Effector memory CD4-positive, alpha-beta T cell (primary cell): ENCODE measurements around the gene LDB1.

Source experiments
- DNase-seq, 3 donors: peaks; one replicate each; pipeline ENCODE4 v3.0.0-alpha.2; 2020
- H3K27ac ChIP-seq: 2 replicates; pipeline ENCODE4 v1.7.0; 2013; ENCODE audit warnings: mild to moderate bottlenecking, low read length, moderate library complexity; ENCODE audit not compliant: insufficient read depth, poor library complexity, severe bottlenecking
- H3K27me3 ChIP-seq: replicated peaks from 2 replicates; pipeline ENCODE4 v1.7.0; 2013; ENCODE audit warnings: mild to moderate bottlenecking, low read length; ENCODE audit not compliant: insufficient read depth, control insufficient read depth, poor library complexity, severe bottlenecking
- H3K36me3 ChIP-seq: 2 replicates; pipeline ENCODE4 v1.7.0; 2013; ENCODE audit warnings: mild to moderate bottlenecking, low read length, moderate library complexity; ENCODE audit not compliant: control insufficient read depth, insufficient read depth
- H3K4me1 ChIP-seq: 2 replicates; pipeline ENCODE4 v1.7.0; 2013; ENCODE audit warnings: low read length, mild to moderate bottlenecking; ENCODE audit not compliant: control insufficient read depth, insufficient read depth, poor library complexity, severe bottlenecking
- H3K4me3 ChIP-seq: 2 replicates; pipeline ENCODE4 v1.7.0; 2013; ENCODE audit warnings: low read length, low read depth, mild to moderate bottlenecking; ENCODE audit not compliant: insufficient read depth, poor library complexity, severe bottlenecking
- H3K9me3 ChIP-seq: 2 replicates; pipeline ENCODE4 v1.7.0; 2013; ENCODE audit warnings: mild to moderate bottlenecking, low read length, moderate library complexity; ENCODE audit not compliant: control insufficient read depth
- total RNA-seq, 3 donors: gene quantifications; one replicate each; lab custom pipeline; 2026; lab: John Stamatoyannopoulos, UW

LDB1 gene, protein sequence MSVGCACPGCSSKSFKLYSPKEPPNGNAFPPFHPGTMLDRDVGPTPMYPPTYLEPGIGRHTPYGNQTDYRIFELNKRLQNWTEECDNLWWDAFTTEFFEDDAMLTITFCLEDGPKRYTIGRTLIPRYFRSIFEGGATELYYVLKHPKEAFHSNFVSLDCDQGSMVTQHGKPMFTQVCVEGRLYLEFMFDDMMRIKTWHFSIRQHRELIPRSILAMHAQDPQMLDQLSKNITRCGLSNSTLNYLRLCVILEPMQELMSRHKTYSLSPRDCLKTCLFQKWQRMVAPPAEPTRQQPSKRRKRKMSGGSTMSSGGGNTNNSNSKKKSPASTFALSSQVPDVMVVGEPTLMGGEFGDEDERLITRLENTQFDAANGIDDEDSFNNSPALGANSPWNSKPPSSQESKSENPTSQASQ
- 164 to 198 (median 174) reads per million in 3 donors for total RNA-seq

DNA sequence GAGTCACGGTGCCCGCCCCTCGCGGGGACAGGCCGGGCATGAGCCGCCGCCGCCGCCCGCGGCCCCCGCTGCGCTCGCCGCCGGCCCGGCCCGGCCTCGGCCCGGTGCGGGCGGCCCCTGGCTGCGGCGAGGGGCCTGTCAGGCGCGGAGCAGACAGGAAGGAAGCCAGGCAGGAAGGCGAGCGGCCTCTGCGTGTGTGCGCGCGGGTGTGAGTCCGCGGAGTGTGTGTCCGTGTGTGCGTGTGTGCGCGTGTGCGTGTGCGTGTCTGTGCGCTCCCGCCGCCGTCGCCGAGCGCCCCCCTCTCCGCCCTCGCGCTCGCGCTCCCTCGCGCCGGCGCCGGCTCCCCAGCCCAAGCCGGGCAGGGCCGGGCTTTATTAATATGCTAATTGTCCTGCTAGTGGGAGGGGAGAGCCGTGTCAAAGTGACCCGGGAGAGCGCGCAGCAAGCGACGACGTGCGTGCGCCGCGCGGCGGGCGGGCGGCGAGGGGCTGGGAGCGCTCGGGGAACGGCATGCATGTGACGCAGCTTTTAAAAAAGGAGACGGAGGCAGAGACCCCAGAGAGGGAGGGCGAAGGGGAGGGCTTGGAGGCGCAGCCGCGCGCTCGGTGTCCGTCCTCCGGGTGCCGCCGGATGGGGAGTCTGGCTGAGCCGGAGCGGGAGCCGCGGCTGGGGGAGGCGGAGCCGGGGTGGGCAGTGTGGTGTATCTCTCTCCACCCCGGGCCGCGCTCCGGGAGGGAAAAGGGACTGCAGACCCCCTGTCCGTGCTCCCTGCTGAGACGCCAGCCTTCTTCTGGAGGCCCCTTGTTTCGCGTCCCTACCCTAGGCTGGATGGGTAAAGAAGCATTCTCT is at the start of gene LDB1:
LDB1 (minus strand) TSS at position 227 of the 849 bp plus-strand sequence. CDS start 258 bp downstream, outside the sequence.
- Histone ChIP-seq H3K4me3 (peak within 1 kb of the TSS; percentile 88), H3K27me3 (no peaks in the 10 kb centered on the region), H3K4me1 (peaks cover 43% of the 10 kb centered on the region), H3K36me3 (no peaks in the 10 kb centered on the region), H3K27ac (peak within 1 kb of the TSS; percentile 95), H3K9me3 (no peaks in the 10 kb centered on the region)
- peak; percentile 56 to 63 (median 59) for DNase-seq

DNA sequence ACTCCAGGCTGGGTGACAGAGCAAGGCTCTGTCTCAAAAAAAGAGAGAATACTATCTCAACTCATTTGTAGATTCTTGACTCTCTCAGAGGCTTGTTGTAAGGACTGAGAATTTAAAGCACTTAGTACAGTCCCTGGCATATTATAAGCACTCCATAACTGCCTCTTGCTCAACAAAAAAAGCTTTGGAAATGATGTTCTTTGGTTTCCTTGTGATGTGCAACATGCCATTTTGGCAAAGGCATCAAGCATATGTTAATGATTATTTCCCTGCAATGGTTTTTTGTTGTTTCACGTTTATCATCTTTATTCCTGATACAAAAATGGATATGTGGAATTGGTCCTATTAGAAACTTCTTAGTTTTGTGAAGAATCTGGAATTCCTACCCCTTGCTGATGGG is 47.7 kb upstream of the LDB1 start:
- Histone ChIP-seq H3K27me3 (no peaks in the 10 kb centered on the region), H3K4me3 (no peak overlapping the region), H3K36me3 (peaks cover 10% of the 10 kb centered on the region), H3K9me3 (no peaks in the 10 kb centered on the region), H3K27ac (no peak overlapping the region), H3K4me1 (no peaks in the 10 kb centered on the region)
- no peak for DNase-seq

DNA sequence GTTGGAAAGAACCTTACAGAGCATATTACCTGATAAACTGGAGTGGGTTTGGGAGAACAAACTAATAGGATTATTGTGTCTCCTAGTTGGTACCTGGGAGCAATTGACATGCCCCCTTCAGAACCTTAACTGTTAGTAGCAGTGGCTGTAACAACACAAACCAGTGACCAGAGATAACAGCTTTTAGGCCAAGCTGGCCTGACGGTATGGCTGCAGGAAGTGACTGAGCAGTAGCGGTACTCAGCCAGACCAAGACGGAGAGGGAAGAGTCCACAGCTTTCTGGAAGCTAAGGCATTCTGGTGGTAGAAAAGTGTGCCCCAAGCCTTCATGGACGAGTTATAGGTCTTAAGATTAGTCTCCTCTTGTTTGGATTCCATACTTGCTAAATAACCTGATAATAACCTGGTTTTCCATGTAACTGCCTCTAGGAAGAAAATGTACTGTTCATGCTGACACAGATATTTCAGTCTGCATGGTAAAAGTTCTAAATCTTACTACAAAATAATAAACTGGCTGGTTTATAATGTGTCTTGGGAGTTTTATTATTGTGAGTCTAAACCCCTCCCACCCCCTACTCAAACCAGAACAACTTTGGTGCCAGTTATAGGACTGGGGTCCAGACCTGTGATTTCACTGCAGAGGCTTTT is 43.3 kb upstream of the LDB1 start:
- Histone ChIP-seq H3K27ac (no peak overlapping the region), H3K9me3 (no peaks in the 10 kb centered on the region), H3K4me1 (no peaks in the 10 kb centered on the region), H3K36me3 (peaks cover 54% of the 10 kb centered on the region), H3K27me3 (no peaks in the 10 kb centered on the region), H3K4me3 (no peak overlapping the region)
- no peak for DNase-seq

DNA sequence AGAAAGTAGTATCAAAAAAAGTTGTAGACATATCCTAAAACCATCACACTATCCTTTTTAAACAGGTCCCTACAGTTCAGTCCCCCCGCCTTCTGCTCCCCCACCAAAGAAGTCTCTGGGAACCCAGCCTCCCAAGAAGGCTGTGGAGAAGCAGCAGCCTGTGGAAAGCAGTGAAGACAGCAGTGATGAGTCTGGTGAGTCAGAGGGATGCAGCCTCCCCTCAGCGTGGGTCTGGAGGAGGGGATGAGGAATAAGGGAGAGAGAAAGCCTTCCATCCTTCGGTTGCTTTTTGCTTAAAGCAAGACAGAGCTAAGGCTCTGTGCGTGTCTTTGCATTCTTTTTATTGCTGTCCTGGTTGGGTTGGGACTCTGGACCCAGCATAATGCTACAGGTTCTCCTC is 39.7 kb upstream of the LDB1 start:
- H3K4me3 ChIP-seq: no peak overlapping the region
- no peak for DNase-seq

DNA sequence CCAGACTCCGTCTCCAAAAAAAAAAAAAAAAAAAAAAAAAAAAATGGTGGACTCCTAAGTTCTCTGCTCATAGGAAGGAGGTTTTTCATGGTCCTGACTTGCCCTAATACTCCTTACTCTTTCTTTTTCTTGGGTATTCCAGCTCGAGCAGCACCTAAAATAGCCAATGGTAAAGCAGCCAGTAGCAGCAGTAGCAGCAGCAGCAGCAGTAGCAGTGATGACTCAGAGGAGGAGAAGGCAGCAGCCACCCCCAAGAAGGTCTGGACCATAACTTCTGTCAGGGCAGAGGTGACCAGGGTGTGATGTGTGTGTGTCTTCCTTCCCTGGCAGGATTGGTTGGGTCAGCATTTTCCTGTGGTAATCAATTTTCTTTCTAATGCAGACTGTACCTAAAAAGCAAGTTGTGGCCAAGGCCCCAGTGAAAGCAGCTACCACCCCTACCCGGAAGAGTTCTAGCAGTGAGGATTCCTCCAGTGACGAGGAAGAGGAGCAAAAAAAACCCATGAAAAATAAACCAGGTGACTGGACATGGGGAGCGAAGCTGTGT is 39.0 kb upstream of the LDB1 start:
- H3K9me3 ChIP-seq: no peaks in the 10 kb centered on the region
- no peaks in the 10 kb centered on the region for H3K4me1 ChIP-seq
- DNase-seq: no peak
- peaks cover 75% of the 10 kb centered on the region for H3K36me3 ChIP-seq
- H3K4me3 ChIP-seq: no peak overlapping the region
- H3K27ac ChIP-seq: no peak overlapping the region
- H3K27me3 ChIP-seq: no peaks in the 10 kb centered on the region

More for the DNA sequence above, 39.7 kb upstream of the LDB1 start:
- Histone ChIP-seq H3K9me3 (no peaks in the 10 kb centered on the region), H3K27me3 (no peaks in the 10 kb centered on the region), H3K27ac (no peak overlapping the region), H3K36me3 (peaks cover 75% of the 10 kb centered on the region), H3K4me1 (no peaks in the 10 kb centered on the region)

DNA sequence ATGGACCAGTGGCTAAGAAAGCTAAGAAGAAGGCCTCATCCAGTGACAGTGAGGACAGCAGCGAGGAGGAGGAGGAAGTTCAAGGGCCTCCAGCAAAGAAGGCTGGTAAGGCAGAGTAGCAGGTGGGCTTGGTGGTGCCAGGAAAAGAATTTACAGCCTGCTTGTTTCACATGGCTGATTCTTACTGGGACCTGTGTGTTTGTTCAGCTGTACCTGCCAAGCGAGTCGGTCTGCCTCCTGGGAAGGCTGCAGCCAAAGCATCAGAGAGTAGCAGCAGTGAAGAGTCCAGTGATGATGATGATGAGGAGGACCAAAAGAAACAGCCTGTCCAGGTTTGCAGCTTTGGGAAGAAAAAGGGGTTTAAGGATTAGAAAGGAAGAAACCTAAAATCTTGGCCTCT is 37.1 kb upstream of the LDB1 start:
- no peaks in the 10 kb centered on the region for H3K9me3 ChIP-seq
- H3K4me1 ChIP-seq: peaks cover 12% of the 10 kb centered on the region
- H3K4me3 ChIP-seq: no peak overlapping the region
- peaks cover 58% of the 10 kb centered on the region for H3K36me3 ChIP-seq
- H3K27me3 ChIP-seq: no peaks in the 10 kb centered on the region
- no peak for DNase-seq
- peak overlapping the region; percentile 12 for H3K27ac ChIP-seq

GRCh38 chr10:102154466-102155116 is 34.4 kb upstream of the LDB1 start:
- Histone ChIP-seq H3K4me3 (no peak overlapping the region), H3K36me3 (peaks cover 32% of the 10 kb centered on the region), H3K4me1 (peaks cover 12% of the 10 kb centered on the region), H3K27ac (no peak overlapping the region), H3K9me3 (no peaks in the 10 kb centered on the region), H3K27me3 (no peaks in the 10 kb centered on the region)
- DNase-seq: no peak

DNA sequence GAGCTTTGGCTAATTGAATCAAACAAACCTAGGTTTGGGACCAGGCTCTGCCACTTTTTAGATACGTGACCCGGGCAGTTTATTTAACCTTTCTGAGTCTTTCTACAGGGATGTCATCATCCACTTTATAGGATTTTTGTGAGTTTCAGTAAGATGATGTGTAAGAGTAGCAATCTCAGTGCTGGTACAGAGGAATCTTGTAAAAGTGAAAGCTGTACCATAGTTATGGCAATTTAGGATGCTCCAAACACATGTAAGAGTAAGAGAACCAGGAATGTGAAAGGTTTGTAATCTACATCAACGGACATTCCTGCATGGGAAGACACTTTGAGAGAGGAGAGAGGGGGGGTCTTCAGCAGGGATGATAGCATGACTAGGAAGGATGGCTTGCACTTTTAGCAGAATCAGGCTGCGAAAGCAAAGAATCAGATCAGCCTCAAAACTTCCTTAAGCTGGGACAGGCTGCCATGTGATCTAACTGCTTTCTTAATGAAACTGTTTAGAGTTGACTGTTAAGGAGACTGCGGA is 33.0 kb upstream of the LDB1 start:
- H3K36me3 ChIP-seq: peaks cover 29% of the 10 kb centered on the region
- peak overlapping the region; percentile 84 for H3K4me3 ChIP-seq
- H3K27me3 ChIP-seq: no peaks in the 10 kb centered on the region
- no peak for DNase-seq
- H3K9me3 ChIP-seq: no peaks in the 10 kb centered on the region
- peak overlapping the region; percentile 81 for H3K27ac ChIP-seq
- H3K4me1 ChIP-seq: peaks cover 12% of the 10 kb centered on the region

DNA sequence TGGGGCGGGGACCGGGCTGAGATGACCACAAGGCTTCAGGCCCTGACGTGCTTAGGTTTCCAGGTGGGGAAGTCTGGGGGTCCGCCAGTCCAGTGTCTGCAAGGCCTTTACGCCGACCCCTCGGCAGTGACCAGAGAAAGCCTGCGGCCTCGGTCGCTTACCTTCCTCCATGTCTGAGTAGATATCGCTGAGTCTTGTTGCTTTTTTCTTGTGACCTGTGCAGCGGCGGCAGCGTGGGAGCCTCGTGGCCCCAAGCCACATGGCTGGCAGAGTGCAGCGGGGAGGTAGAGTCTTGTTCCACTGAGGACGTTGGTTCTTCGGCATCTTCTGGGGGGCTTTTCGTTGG is 32.4 kb upstream of the LDB1 start:
- H3K36me3 ChIP-seq: peaks cover 29% of the 10 kb centered on the region
- peak overlapping the region; percentile 81 for H3K27ac ChIP-seq
- DNase-seq: no peak
- peak overlapping the region; percentile 84 for H3K4me3 ChIP-seq
- H3K27me3 ChIP-seq: no peaks in the 10 kb centered on the region
- peaks cover 12% of the 10 kb centered on the region for H3K4me1 ChIP-seq
- H3K9me3 ChIP-seq: no peaks in the 10 kb centered on the region
